PC-9 (cell line): ENCODE results near the gene CRYBG1.

Experiments
- CTCF ChIP-seq: fragments of 200-600 bp; sonication (generic); conservative IDR thresholded peaks from 2 replicates; pipeline ENCODE4 v1.6.1; 2017; ENCODE audit warnings: mixed run types, antibody characterized with exemption, mild to moderate bottlenecking, moderate library complexity
- EZH2 ChIP-seq: fragments of 200-600 bp; sonication (generic); IDR thresholded peaks from 2 replicates; pipeline ENCODE4 v1.8.0; 2017; ENCODE audit warnings: antibody characterized with exemption, low read depth

GRCh38 chr6:106527117-106527516, 166.6 kb downstream of the CRYBG1 start:
- no peak for TF ChIP-seq CTCF
- TF ChIP-seq EZH2, result no peak
